ENCODE measurements around the gene ANKRD27.

ANKRD27 gene

DNA sequence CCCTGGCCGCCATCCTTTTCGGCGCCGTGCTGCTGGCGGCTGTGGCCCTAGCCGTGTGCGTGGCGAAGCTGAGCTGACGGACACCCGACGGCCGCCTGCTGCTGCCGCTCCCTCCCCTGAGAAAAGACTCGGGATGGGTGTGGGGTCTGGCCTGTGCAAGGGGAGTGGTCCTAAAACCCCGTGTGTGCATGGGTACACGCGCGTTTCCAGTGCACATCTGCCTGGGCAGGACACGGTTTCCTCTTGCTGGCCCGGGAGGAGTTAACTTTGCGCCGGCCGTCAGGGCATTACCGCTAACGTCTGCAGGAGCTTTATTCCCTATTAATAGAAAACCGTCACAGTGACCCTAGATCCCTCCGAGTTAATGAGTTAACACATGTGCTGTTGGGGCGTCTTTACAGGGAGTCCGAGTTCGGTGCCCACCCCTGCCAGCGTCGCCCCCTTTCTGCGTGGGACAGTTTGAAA is 1.9 kb upstream of the ANKRD27 start:
- Histone ChIP-seq H3K79me2 (ENCODE audit: control insufficient read depth, low read length) (peaks cover 30% of the 10 kb centered on the region), H3F3A (ENCODE audit: control insufficient read depth, insufficient read depth) (no peaks in the 10 kb centered on the region), H3K9me3 (ENCODE audit: control insufficient read depth, insufficient read depth, low read length) (no peaks in the 10 kb centered on the region), H3K36me3 (ENCODE audit: control insufficient read depth, low read length) (peaks cover 13% of the 10 kb centered on the region; the same call in 1 of the 2 replicates), H3K27ac (ENCODE audit: low read depth, low read length) (no peak overlapping the region), H3K27me3 (ENCODE audit: control insufficient read depth, low read length) (no peaks in the 10 kb centered on the region), H3K9me2 (replicated peaks; ENCODE audit: control insufficient read depth, low read length) (no peaks in the 10 kb centered on the region), H3K4me1 (ENCODE audit: control insufficient read depth, low read length) (peaks cover 23% of the 10 kb centered on the region), H3K4me3 (ENCODE audit: low read length) (no peak overlapping the region), H4K20me1 (ENCODE audit: control insufficient read depth, insufficient read depth, low read depth, low read length) (peaks cover 16% of the 10 kb centered on the region), H3K4me2 (ENCODE audit: low read length) (no peak overlapping the region)
- no peak for TF ChIP-seq EZH2phosphoT487 (IDR thresholded peaks at IDR 0.05; ENCODE audit: borderline replicate concordance, low read length)
- TF ChIP-seq, protein P1, sequence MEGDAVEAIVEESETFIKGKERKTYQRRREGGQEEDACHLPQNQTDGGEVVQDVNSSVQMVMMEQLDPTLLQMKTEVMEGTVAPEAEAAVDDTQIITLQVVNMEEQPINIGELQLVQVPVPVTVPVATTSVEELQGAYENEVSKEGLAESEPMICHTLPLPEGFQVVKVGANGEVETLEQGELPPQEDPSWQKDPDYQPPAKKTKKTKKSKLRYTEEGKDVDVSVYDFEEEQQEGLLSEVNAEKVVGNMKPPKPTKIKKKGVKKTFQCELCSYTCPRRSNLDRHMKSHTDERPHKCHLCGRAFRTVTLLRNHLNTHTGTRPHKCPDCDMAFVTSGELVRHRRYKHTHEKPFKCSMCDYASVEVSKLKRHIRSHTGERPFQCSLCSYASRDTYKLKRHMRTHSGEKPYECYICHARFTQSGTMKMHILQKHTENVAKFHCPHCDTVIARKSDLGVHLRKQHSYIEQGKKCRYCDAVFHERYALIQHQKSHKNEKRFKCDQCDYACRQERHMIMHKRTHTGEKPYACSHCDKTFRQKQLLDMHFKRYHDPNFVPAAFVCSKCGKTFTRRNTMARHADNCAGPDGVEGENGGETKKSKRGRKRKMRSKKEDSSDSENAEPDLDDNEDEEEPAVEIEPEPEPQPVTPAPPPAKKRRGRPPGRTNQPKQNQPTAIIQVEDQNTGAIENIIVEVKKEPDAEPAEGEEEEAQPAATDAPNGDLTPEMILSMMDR (IDR thresholded peaks at IDR 0.05; ENCODE audit: low read depth, low read length, poor library complexity, severe bottlenecking): no peak

DNA sequence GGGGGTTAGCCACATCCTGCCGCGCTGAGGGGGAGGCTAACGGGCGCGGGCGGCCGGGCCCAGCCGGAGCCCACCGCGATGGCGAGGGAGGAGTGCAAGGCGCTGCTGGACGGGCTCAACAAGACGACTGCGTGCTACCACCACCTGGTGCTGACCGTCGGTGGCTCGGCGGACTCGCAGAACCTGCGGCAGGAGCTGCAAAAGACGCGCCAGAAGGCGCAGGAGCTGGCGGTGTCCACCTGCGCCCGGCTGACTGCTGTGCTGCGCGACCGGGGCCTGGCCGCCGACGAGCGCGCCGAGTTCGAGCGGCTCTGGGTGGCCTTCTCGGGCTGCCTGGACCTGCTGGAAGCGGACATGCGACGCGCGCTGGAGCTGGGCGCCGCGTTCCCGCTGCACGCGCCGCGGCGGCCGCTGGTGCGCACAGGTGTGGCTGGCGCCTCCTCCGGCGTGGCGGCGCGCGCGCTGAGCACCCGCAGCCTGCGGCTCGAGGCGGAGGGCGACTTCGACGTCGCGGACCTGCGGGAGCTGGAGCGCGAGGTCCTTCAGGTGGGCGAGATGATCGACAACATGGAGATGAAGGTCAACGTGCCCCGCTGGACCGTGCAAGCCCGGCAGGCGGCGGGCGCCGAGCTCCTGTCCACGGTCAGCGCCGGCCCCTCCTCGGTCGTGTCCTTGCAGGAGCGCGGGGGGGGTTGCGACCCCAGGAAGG is 1.4 kb upstream of the ANKRD27 start:
- peak overlapping the region; percentile 91 for H3K4me3 ChIP-seq (ENCODE audit: low read length)
- peaks cover 13% of the 10 kb centered on the region; the same call in 1 of the 2 replicates for H3K36me3 ChIP-seq (ENCODE audit: control insufficient read depth, low read length)

DNA sequence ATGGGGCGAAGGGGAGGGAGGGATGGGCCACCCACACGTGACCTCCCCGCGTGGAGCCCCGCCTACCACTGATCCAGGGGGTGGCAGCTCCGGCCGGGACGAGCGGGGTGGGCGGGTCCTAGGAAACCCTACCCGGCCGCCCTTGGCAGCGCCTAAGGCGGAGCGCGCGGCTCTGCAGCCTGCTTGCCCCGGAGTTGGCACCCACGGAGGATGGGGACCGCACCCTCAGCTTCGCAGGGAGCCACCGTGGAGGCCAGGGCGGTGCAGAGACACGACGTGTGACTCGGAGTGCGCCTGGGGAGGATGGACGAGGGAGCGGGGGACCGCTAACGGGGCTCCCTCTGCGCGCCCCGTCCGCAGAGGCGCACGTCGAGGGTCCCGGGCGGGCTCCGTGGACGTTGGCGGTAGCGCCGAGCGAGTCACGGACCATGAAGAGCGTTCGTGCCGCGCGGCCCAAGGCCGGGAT is 773 bp upstream of the ANKRD27 start, which contains the start of gene RGS9BP:
TSS of gene RGS9BP (plus strand) at position 129 of the 466 bp plus-strand sequence. CDS start 416 bp downstream, outside the sequence.
- no peaks in the 10 kb centered on the region for H3K27me3 ChIP-seq (ENCODE audit: control insufficient read depth, low read length)
- no peaks in the 10 kb centered on the region for H3K9me3 ChIP-seq (ENCODE audit: control insufficient read depth, insufficient read depth, low read length)
- no peaks in the 10 kb centered on the region for H3F3A ChIP-seq (ENCODE audit: control insufficient read depth, insufficient read depth)
- TF ChIP-seq, protein P1 (IDR thresholded peaks at IDR 0.05; ENCODE audit: low read depth, low read length, poor library complexity, severe bottlenecking): no peak
- TF ChIP-seq EZH2phosphoT487 (IDR thresholded peaks at IDR 0.05; ENCODE audit: borderline replicate concordance, low read length): no peak
- H3K36me3 ChIP-seq (ENCODE audit: control insufficient read depth, low read length): peaks cover 13% of the 10 kb centered on the region; the same call in 1 of the 2 replicates
- H3K9me2 ChIP-seq (replicated peaks; ENCODE audit: control insufficient read depth, low read length): no peaks in the 10 kb centered on the region
- peaks cover 16% of the 10 kb centered on the region for H4K20me1 ChIP-seq (ENCODE audit: control insufficient read depth, insufficient read depth, low read depth, low read length)
- peaks cover 42% of the 10 kb centered on the region for H3K79me2 ChIP-seq (ENCODE audit: control insufficient read depth, low read length)
- peaks cover 23% of the 10 kb centered on the region for H3K4me1 ChIP-seq (ENCODE audit: control insufficient read depth, low read length)
- H3K27ac ChIP-seq (ENCODE audit: low read depth, low read length): no peak within 1 kb of the TSS; the same call in 1 of the 2 replicates
- peak within 1 kb of the TSS; percentile 97 for H3K4me2 ChIP-seq (ENCODE audit: low read length)
- peak within 1 kb of the TSS; percentile 91 for H3K4me3 ChIP-seq (ENCODE audit: low read length)

More for the DNA sequence above, 1.4 kb upstream of the ANKRD27 start:
- H3K9me3 ChIP-seq (ENCODE audit: control insufficient read depth, insufficient read depth, low read length): no peaks in the 10 kb centered on the region
- H3K27me3 ChIP-seq (ENCODE audit: control insufficient read depth, low read length): no peaks in the 10 kb centered on the region
- no peaks in the 10 kb centered on the region for H3K9me2 ChIP-seq (replicated peaks; ENCODE audit: control insufficient read depth, low read length)
- TF ChIP-seq, protein P1 (IDR thresholded peaks at IDR 0.05; ENCODE audit: low read depth, low read length, poor library complexity, severe bottlenecking): no peak
- TF ChIP-seq EZH2phosphoT487 (IDR thresholded peaks at IDR 0.05; ENCODE audit: borderline replicate concordance, low read length): no peak
- peaks cover 36% of the 10 kb centered on the region for H3K79me2 ChIP-seq (ENCODE audit: control insufficient read depth, low read length)
- H4K20me1 ChIP-seq (ENCODE audit: control insufficient read depth, insufficient read depth, low read depth, low read length): peaks cover 16% of the 10 kb centered on the region
- peak overlapping the region; percentile 97 for H3K4me2 ChIP-seq (ENCODE audit: low read length)
- no peak overlapping the region for H3K27ac ChIP-seq (ENCODE audit: low read depth, low read length)
- H3K4me1 ChIP-seq (ENCODE audit: control insufficient read depth, low read length): peaks cover 23% of the 10 kb centered on the region
- H3F3A ChIP-seq (ENCODE audit: control insufficient read depth, insufficient read depth): no peaks in the 10 kb centered on the region
